Muscle of arm (tissue), 12 donors: ENCODE data around the gene LMO7. TPM values are rescaled to one million over a fixed set of nuclear protein-coding genes. Genes with fewer than 3 reads are reported as not detected.
"Not testable (repeated sequence)": the region's sequence is repeated elsewhere in the genome, so short reads cannot be mapped to it uniquely, and the experiment has no call there.

ENCODE experiments used
- DNase-seq: peaks from one replicate; pipeline ENCODE4 v3.0.0-alpha.2; 2013
- polyA plus RNA-seq, 12 donors: library from polyadenylated mRNA; unstranded; fragments of 120-200 nt; gene quantifications; one replicate each; pipeline ENCODE4 v1.2.1, GENCODE V29; 2013; ENCODE audit not compliant: insufficient read length in 12 of 12

Gene LMO7
- polyA plus RNA-seq, 12 donors: 89.6 to 467 (median 150) TPM

DNA sequence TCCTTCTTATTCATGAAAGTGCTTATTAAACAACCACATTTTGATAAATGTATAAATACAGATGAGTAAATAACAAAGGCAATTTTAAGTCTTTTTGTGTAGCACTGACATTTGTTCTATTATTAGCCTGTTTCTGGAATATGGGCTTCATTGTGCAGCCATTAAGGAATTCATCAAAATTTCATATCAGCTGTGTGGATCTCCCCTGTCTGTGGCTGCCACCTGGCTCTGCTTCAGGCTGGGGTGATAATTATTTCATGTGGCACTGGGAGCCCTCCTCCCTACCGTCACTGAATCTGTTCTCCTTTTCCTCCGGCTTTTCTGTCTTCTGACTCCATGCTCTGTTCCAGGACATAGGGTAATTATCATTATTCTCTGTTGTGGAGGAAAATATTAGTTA lies 57.1 kb downstream of the LMO7 start:
- DNase-seq: no peak

DNA sequence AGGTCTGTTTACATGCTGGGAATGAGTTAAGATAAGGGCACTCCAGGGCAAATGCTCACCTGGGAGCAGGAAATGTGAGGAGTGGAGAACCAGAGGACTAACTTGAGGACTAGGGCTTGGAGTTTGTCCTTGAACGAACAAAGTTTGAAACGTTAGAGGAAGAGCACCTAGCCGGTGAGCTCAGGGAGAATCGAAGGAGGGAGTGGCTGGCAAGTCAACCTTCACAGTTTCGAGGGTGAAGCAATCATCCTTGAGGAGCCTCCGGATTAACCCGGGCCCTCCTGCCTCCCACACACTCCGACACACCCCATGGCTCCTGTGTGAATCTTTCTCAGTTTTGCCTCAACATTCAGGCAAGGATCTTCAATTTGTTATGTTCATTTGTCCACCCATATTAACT lies 58.6 kb downstream of the LMO7 start:
- DNase-seq: no peak

DNA sequence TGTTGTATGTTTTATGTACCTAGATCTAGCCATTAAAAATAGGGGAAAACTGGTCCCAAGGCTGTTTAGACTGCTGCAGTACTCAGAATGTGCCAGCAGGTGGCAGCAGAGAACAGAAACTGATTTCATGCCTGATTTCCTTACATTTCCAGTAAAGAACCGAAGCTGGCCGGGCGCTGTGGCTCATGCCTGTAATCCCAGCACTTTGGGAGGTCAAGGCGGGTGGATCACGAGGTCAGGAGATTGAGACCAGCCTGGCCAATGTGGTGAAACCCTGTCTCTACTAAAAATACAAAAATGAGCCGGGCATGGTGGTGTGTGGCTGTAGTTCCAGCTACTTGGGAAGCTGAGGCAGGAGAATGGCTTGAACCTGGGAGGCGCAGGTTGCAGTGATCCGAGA lies 59.8 kb downstream of the LMO7 start:
- peak; percentile 85 for DNase-seq

DNA sequence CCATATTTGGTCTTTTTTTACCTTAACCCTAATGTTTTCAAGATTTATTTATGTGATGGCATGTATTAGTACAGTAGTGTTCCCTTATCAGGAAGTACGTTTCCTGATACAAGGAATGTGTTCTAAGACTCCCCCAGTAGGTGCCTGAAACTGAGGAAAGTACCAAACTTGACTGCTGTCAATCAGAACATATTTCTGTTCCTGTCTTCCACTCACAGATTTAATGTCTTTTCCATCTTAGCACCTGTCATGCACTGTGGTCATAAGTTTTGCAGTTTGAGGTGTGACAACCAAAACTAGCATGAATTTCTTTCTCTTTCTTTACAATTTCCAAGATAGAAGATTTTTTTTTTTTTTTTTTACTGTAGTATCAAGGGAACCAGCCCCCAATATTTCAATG lies 62.9 kb downstream of the LMO7 start:
- DNase-seq: no peak

DNA sequence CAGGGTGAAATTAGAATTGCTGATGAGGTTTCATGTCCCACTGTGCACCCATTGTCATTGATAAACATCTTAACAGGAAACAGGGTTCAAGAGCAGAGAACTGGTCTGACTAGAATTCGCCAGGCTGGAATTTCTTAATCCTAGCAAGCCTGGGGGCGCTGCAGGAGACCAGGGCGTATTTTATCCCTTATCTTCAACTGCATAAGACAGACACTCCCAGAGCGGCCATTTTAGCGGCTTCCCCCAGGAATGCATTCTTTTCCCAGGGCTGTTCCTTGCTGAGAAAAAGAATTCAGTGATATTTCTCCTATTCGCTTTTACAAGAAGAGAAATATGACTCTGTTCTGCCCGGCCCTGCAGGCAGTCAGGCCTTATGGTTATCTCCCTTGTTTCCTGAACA lies 63.6 kb downstream of the LMO7 start:
- not testable (repeated sequence) for DNase-seq

DNA sequence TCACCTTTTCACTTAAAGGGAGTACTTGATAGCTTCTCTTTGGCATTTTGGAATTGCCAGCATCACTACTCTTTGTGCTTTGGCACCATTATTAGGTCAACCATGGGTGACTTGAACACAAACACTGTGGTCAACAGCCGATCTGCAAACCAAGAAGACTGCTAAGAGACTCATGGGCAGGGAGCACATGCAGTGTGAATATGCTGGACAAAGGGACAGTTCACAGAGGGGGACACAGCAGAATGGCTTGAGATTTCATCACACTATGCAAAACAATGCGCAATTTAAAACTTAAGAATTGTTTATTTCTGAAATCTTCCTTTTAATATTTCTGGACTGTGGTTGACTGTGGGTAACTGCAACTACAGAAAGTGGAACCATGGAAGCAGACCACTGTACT lies 64.4 kb downstream of the LMO7 start:
- DNase-seq: no peak

DNA sequence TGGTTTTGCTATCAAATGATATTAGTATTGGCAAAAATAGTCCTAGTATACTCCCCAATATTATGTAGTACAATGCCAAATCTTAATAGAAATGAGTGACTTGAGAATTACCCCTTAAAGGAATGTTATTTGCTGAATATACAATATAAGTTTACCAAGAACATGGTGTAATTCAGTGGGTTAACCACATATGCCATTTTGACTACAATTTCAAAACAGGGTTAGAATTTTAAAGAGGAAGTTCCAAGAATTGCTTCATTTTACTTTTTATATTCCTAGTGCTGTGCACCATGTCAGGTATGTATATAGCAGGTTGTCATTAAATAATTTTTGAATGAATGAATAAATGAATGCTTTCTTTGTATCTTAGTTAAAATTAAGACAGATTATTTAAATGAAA lies 66.3 kb downstream of the LMO7 start:
- no peak for DNase-seq

DNA sequence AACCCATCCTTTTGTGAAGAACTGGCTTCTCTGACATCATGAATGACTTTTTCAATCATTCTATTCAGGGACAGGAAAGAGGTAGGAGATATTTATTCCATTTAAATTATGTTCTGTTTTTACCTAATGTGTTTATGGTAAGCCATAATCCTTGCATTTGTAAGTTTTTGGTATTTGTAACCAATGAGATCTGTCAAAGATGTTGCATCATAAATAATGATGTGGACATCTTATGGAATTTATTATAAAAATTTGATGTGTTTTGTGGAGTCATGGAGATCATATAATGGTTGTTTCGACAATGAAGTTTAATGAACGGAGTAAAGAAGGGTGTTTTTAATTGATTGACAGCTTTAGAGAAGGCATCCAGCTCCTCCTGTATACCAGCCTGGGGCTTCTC lies 67.6 kb downstream of the LMO7 start:
- no peak for DNase-seq

DNA sequence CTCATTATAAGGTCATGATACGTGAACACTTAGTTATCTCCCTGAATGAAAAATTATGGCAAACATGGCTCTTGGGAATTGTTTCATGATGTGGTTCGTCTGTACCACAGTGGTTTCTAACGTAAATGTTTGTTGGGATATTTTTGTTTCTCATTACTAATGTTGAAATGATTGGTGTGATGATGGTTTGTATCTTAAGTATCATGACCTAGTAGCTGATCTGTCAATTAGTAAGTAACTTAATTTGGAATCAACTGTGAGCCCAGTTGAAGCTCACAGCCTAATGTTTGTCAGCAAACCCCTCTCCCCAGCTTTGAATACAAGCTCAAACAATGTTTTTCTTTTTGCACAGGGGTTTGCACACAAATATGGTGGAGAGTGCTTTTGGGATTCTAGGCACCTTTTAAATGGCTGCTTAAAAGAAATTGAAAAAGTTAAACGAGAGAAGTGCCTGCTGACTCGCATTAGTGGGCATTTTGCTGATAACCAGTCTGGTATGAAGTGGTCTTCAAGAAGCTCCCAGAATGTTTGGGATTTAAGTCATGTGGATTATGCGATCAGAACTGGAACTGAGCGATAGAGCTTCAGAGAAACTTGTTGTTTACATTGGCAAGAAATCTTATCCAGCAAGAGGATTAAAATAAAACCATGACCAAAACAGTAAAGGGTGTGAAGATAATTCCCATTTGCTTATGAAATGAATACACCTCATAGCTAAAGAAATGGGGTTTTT lies 68.2 kb downstream of the LMO7 start:
- DNase-seq: no peak

DNA sequence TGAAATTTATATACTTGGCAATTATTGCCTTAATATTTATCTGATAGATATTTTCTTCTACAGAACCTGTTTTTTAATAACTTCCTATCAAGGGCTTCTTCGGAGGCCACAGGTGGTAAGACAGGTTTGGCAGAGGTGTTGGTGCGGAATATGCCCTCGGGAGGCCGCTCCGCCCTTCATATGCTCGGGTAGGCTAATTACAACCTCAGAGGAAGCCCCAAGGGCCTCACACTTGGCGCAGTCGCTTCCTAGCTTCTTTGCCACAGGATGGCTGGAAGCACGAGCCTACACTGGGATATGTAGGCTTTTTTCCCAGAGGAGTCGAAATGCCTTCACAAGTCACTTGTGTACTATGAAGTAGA lies 68.8 kb downstream of the LMO7 start:
- DNase-seq: no peak

DNA sequence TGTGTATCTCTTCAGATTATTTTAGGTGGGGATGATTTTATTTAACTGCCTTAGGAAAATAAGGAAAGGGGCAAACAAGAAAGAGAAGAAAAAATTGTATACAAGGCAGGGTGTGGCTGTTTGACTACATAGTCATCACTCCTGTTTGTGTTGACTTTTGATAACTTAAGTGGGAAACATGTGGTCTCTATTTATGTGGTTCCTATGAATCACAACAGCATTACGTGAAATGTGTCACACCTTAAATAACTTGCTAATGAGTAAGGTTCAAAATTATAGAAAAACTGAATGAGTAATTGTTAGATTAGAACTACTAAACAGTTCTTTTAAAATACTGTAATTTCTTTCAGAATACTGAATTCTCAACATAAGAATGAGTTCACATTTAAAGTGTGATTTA lies 69.3 kb downstream of the LMO7 start:
- DNase-seq: no peak

DNA sequence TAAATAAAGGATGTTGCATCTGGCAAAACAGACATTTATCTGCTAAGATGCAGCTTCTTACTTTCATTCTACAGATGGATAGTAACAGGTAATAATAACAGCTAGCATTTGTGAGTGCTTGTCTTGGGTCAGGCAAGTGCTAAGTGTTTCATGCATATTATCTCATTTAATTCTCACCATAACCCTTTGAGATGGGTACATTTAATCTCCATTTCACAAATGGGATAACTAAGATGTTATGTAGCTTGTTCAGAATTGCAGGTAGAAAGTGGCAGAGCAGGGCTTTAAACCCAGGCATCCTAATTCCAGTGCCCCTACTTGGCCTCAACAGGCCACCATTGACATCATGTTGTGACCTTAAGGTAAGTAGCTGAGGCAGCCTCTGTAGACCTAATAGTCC lies 69.8 kb downstream of the LMO7 start:
- DNase-seq: no peak

DNA sequence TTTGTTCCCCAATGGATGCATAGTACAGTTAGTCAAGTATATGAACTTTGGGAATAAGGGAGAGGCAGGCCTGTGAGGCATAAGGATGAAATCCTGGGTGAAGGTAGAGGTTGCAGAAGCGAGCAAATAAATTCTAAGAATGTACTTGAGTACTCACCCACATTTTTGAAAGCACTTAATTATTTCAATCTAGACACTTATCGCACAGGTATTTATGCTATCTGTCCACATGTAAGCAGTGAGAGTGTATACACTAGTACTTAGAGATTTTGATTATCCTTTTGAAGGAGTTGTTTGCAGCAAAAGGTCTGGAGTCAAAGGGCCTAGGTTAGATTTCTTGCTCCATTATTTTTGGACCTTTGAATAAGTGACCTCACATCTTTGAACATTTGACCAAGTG lies 77.7 kb downstream of the LMO7 start:
- DNase-seq: no peak

DNA sequence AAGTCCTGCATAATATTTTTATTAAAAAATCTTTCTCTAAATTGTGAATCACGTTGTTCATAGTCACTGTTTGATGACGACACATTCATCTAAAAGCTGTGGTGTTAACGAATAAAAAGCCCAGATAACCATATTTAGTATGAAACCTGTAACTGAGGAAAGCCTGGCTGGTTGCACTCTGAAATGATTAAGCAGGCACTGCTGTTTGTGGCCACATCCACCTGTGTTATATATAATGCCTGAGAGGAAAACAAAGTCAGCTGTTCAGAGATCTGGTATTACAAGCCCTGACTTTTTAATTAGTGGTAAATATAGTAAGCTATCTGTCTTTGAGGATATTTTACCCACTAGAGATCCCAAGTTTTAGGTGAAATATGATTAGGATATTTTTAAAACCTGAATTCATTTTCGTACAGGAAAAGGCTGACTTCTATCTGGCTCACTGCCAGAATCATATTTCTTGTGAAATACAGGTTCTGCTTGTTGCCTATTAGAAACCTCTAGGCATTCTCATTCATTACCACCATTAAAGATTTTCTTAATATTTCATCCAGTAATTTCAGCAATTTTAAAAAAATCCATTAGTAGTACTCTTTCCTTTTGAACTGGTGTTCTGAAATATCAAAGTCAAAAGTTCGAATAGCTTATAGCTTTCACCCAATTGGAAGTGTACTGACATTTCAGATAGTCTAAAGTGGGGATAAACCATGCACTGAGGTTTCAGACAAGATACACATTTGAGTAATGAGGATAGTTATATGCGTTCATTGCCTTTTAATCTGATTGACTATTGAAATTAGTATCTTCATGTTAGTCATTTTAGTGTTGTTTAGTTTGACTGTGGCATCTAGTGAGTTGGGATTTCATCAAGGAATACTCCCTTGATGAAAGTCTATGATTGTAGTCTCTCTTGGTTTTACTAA lies 79.7 kb downstream of the LMO7 start:
- DNase-seq: no peak

DNA sequence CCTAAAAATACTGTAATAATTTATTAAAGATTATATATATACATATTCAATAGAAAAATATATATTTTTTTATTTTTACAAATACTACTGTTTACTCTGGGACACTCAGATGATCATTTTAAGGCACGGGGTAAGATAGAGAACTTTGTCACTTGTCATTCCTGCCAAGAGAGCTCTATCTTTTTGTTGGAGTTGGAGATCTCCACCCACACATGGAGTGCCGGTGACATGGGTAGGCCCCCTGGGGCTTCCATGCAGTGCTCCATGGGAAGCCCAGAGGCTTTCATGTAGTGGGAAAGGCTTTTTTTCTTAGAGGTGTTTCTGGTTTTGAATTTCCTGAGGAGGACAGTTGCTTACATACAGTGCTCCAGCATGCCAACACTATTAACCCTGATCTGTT lies 81.4 kb downstream of the LMO7 start:
- no peak for DNase-seq

DNA sequence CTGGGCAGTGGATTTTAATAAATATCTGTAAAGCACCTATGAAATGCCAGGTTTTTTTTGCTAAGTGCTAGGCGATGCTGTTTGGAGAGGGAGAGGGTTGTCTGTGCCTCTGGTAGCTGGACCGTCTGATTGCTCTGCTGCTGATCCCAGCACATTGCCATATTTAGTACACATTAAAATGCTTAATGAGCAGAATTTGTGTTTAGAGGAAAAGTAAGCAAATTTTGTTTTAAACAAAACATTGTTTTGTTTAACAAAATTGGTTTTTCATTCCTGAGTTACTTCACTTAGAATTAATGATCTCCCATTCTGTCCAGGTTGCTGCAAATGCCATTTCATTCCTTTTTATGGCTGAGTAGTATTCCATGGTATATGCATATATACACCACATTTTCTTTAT lies 85.2 kb downstream of the LMO7 start:
- no peak for DNase-seq

DNA sequence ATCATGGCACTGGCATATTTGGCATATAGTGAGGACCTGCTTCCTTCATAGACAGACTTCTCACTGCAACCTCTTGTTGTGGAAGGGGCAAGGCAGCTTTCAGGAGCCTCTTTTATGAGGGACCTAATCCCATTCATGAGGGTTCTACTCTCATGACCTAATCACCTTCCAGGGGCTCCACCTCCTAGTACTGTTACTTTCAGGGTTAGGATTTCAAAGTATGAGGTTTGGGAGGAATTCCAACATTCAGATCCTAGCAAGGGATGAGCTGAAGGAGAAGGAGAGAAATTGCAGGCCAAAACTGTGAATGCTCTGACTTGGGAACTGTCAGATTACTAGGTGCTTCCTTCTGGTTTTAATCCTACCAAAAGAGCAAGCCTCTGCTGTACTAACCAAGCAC lies 87.8 kb downstream of the LMO7 start:
- no peak for DNase-seq

DNA sequence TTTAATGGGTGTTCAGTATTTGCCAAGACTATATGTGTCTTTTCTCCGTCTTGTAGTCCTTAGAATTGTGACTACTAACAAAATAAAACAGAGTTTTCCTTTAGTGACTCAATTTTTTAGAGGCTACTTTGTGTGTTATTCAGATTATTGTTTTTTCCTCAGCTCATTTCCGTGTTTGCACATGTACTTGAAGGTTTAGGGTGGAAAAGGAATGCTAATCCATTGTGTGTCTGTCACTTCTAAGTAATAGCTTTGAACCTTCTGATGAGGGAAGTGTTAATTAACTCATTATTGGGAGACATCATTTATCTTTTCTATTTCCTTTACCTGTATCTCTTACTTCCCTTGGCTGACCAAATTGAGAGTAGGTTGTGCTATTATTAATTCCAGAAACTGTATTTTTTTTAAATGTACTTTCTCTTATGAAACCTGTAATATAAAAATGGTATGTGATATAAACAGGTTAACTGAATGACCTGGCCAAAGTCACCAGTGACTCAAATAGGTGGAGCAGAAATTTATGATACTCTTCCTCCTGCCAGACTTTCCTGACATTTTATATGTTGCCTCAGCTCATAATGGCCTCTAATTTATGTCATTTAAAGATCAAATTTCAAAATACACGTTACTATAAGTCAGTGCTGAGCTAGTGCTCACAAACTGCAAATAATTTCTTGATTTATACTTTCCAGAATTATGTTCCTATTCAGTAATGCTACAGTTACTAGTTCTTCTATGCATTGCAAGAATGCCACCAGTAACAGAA lies 88.8 kb downstream of the LMO7 start:
- no peak for DNase-seq

DNA sequence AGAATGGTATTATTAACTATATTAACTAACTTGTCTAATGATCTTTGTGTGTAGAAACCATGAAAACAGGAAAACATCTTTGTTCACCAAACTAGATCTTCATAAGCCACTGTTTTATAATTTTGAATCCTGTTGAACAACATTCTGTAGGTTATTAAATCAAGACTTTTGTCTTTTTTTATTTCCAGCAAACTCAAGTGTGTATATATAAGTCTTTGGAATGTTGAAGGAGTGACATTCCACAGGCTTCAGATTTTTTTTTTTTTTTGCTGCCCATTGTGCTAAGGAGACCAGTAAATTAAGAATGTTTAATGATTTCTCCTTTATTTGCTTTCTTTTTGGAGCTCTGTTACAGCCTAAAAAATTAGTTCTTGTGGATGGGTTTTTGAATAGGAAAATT lies 89.6 kb downstream of the LMO7 start:
- DNase-seq: no peak

DNA sequence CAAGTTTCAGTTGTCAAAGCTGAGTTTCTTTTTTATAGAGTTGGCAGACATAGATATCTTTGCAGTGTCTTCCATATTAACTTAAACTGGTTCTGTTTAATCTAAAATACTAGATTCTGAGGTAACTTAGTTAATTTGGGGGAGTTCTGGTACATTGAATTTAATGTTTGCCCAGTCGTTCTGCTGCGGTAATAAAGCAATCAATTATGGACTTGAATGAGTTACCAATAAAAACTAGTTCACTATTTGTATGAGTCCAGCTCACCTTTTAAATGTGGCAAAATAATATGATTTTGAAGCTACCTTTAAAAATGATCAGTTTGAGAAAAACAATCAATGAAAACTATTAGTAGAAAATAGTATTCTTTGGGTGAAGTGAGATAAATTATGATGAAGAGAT lies 90.2 kb downstream of the LMO7 start:
- DNase-seq: no peak

DNA sequence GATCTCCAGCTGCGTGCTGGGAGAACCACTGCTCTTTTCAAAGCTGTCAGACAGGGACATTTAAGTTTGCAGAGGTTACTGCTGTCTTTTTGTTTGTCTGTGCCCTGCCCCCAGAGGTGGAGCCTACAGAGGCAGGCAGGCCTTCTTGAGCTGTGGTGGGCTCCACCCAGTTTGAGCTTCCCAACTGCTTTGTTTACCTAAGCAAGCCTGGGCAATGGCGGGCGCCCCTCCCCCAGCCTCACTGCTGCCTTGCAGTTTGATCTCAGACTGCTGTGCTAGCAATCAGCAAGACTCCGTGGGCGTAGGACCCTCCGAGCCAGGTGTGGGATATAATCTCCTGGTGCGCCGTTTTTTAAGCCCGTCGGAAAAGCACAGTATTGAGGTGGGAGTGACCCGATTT lies 97.0 kb downstream of the LMO7 start:
- DNase-seq: not testable (repeated sequence)

DNA sequence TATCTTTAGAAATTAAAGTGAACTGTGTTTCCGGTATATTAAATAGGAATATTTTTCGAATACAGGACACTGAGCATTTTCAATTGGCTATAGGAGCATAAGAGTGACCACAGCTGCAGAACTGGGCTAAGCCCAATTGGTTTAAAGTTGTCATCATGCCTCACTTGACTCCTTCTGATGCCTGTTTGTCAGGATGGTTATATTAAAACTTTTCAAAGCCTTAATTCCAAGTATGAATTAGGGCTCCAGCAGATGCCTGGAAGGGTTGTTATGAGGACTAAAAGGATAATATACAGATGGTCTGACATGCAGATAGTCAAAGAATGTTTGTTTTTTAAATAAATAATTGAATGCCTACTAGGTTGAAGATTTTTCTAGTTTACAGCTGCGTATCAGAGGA lies 100.0 kb downstream of the LMO7 start:
- no peak for DNase-seq

DNA sequence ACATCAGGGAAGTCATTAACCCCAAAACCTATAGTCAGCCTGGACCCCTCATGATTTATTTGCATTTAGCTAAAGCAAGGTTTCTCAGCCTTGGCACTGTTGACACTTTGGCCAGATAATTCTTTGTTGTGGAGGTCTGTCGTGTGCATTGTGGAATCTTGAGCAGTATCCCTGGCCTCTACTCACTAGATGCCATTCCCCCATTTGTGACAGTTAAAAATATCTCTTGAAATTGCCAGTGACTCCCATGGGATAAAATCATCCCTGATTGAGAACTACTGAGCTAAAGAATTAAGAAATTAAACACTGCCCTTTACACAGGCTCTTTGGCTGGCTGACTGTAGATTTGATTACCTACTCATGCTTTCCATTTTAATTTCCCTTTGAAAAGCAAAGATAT lies 102.7 kb downstream of the LMO7 start:
- no peak for DNase-seq
